ENCODE results near the gene PNPLA5.

Gene PNPLA5

DNA sequence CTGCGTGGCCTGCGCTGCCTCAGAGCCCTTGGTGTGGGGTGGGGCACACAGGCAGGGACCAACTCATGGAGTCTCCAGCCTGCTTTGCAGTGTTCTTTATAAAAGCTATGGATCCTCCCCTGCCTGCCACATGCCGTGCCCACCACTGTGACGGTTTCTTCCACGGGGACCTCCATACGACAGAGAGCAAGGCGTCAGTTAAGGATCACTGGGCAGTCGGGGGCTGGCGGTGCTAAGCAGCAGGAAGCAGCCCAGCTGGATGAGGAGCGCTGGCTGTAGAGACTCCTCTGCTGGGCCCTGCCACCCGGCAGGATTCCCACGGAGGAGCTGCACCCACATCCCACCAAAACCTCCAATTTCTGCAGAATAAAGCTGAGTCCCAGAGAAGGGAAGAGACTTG lies 56.6 kb downstream of the PNPLA5 start:
- TF ChIP-seq, protein P1, sequence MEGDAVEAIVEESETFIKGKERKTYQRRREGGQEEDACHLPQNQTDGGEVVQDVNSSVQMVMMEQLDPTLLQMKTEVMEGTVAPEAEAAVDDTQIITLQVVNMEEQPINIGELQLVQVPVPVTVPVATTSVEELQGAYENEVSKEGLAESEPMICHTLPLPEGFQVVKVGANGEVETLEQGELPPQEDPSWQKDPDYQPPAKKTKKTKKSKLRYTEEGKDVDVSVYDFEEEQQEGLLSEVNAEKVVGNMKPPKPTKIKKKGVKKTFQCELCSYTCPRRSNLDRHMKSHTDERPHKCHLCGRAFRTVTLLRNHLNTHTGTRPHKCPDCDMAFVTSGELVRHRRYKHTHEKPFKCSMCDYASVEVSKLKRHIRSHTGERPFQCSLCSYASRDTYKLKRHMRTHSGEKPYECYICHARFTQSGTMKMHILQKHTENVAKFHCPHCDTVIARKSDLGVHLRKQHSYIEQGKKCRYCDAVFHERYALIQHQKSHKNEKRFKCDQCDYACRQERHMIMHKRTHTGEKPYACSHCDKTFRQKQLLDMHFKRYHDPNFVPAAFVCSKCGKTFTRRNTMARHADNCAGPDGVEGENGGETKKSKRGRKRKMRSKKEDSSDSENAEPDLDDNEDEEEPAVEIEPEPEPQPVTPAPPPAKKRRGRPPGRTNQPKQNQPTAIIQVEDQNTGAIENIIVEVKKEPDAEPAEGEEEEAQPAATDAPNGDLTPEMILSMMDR (IDR thresholded peaks at IDR 0.05; ENCODE audit: low read depth, low read length): no peak
- H3K4me3 ChIP-seq (replicated peaks in 1 of 2; ENCODE audit: low read depth in 2 of 2, low read length in 2 of 2): no peak overlapping the region
- no peak for DNase-seq (ENCODE audit: low read depth in 2 of 2)

DNA sequence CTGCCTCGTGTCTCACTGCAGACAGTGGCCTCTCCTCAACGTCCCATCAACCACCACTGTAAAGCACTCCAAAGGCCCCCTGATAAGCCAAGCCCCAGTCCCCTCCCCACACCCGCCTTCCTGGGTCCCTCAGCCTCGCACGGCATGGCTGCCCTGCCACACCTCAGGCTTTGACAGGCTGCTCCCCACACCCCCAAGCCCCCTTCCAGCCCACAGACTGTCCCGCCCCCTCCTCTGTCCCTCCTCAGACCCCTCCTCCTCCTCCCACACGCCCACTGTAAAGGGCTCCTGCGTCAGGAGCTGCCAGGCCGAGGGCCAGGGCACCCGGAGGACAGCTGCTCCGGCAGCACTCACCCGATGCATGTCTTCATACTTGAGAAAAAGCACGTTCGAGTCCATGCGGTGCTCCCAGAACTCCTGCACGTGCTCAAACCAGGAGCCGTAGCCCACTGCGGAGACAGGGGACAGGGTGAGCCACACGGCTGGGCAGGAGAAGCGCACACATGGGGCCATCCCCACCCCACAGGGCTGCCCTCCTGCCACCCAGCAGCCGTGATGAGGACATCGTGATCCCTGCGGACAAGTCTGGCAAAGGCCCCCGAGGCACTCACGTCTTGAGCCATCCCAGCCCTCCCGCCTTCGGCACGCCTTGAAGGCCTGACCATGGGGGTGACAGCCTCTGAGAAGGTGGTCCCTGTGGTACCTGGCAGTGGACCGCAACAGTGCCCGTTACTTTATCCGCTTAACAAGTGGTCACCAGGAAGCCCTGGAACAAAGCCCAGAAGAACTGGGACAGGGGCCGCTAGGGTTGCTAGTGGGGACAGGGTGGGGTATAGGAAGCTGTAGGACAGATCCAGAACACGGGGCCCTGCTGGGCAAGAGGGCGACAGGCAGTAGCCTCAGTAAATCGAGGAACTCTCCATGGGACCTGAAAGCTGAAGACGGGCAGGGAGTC lies 58.2 kb downstream of the PNPLA5 start:
- no peak overlapping the region for H3K4me3 ChIP-seq (replicated peaks in 1 of 2; ENCODE audit: low read depth in 2 of 2, low read length in 2 of 2)
- TF ChIP-seq, protein P1 (IDR thresholded peaks at IDR 0.05; ENCODE audit: low read depth, low read length): no peak
- no peak for DNase-seq (ENCODE audit: low read depth in 2 of 2)

DNA sequence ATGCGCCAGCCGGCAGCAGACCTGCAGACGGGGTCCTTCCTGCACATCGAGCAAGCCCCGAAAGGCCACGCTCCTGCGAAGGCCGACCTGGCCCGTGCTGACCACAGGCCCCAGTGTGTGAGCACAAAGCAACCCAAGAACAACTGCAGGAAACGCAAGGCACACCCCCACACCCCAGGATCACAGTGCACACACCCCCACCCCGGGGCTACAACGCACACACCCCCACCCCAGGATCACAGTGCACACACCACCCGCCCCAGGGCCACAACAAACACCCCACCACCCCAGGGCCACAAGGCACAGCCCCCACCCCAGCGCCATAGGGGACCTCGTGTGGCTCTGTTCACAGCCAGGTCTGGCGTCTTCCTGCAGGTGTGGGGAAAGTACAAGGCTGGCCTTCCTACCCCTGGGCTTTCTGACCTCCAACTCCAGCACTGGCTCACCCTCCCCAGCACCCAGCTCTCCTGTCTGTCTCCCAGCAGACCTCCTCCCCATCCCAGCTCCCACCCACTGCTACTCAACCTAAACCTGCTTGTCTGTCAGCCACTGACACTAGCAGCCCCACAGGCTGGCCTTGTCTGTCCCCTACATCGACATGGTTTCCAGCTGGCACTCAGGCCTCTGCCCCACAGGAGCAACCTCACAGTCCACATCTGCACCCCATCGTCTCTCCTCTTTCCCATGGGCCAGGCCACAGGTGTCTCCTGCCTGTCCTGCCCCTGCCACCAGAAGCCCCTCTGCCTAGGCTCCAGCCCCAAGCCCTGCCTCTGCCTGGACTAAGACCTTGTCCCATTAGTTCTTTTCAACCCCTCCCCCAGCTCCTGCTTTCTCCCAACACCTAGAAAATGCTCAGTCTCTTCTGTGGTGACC lies 59.2 kb downstream of the PNPLA5 start:
- no peak for DNase-seq (ENCODE audit: low read depth in 2 of 2)
- TF ChIP-seq, protein P1 (IDR thresholded peaks at IDR 0.05; ENCODE audit: low read depth, low read length): no peak
- no peak overlapping the region for H3K4me3 ChIP-seq (replicated peaks in 1 of 2; ENCODE audit: low read depth in 2 of 2, low read length in 2 of 2)

DNA sequence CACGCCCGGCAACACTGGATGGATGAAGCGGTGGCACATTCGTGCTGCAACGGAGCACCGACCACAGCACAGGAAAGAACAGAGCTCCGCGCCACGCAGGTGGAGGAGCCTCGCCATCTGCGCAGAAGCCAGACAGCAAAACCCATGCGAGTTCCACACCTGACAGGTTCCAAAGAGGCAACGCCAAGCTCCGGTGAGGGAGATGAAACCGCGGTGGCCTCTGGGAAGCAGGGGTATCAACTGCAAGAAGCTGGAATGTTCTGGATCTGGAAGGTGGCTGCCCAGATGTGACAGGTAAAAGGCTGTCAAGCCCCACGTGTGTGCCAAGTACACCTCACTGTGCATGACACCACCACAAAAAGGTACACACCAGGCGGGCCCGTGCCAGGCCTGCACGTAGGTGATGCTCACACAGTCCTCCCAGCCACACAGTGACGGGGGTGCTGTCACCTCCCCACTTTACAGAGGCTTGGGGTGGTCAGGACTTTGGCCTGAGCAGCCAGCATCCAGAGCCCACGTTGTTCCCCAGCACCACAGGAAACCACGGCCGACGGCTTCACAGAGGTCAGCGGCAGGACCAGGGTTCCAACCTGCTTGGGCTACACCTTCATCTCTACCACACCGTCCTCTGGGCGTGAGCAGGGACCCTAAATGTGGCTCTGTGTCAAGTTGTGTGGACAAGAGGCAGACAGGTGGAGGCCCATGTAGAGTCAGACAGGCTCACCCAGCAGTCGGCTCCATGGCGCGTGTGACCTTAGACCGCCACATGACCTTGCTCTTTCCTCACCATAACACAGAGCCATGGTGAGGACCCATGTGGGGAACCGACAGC lies 60.0 kb downstream of the PNPLA5 start:
- no peak for DNase-seq (ENCODE audit: low read depth in 2 of 2)
- no peak overlapping the region for H3K4me3 ChIP-seq (replicated peaks in 1 of 2; ENCODE audit: low read depth in 2 of 2, low read length in 2 of 2)
- TF ChIP-seq, protein P1 (IDR thresholded peaks at IDR 0.05; ENCODE audit: low read depth, low read length): no peak

DNA sequence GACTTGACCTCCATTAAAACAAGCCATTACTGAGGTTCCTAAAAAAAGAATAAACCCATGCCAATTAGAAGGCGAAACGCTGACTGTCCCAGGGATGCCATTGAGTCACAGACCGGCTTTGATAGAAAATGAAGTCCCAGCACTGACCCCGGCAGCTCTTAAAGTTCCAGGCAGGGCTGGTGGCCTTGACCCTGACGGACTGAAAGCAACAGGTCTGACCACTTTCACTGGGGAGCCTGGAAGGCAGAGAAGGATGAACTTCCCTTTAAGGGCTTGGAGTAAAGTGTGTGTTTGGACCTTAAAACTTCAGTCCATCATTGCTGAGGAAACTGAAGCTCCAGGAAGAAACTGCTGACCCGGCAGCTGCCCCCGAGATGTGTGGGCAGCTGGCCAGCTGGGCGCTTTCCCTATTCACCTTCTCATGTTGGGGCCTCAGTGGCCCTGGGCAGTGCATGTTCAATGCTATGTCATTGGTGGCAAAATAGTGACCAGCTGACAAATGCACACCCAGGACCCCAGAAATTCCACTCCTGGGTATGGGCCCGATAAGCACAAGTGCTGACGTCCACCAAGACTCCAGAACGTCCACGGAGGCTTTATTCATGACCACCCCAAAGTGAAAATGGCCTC lies 60.8 kb downstream of the PNPLA5 start:
- TF ChIP-seq, protein P1 (IDR thresholded peaks at IDR 0.05; ENCODE audit: low read depth, low read length): no peak
- H3K4me3 ChIP-seq (replicated peaks in 1 of 2; ENCODE audit: low read depth in 2 of 2, low read length in 2 of 2): no peak overlapping the region
- DNase-seq (ENCODE audit: low read depth in 2 of 2): no peak

All from cardiac fibroblast (primary cell).